ENCODE measurements around the gene AFF3.

DNA sequence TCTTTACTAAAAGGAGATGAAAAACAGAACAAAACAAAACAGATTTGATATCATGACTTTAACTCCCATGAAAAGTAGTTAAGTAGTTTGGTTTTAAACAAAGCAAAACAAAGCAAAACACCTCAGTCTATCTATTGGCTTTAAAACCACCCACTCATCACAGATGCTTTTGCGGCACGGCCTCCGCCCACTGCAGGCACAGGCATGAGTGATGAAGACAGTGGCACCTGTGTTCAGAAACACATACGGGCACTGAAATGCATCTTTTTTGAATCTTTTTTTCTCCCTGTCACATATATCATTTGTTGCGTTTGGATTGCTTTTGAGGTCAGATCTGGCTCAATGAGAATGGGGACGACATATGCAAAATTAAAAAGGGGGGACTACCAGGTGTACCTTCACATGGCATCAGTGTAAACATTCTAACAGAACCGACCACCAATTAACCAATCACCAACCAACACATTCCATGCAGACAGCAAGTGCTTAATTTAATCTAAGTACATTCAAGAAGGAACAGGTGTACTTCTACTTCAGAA is 505.2 kb downstream of the AFF3 start:
- TF ChIP-seq, protein P1, sequence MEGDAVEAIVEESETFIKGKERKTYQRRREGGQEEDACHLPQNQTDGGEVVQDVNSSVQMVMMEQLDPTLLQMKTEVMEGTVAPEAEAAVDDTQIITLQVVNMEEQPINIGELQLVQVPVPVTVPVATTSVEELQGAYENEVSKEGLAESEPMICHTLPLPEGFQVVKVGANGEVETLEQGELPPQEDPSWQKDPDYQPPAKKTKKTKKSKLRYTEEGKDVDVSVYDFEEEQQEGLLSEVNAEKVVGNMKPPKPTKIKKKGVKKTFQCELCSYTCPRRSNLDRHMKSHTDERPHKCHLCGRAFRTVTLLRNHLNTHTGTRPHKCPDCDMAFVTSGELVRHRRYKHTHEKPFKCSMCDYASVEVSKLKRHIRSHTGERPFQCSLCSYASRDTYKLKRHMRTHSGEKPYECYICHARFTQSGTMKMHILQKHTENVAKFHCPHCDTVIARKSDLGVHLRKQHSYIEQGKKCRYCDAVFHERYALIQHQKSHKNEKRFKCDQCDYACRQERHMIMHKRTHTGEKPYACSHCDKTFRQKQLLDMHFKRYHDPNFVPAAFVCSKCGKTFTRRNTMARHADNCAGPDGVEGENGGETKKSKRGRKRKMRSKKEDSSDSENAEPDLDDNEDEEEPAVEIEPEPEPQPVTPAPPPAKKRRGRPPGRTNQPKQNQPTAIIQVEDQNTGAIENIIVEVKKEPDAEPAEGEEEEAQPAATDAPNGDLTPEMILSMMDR (IDR thresholded peaks at IDR 0.05), result no peak
- no peak for TF ChIP-seq POLR2A (IDR thresholded peaks at IDR 0.05)

All from uterus (tissue), 2 donors.